H9 (cell line): ENCODE data around the gene GLYATL2. TPM values are rescaled to one million over a fixed set of nuclear protein-coding genes. Genes with fewer than 3 reads are reported as not detected.

Source experiments
- DNase-seq: peaks from one replicate; pipeline ENCODE4 v3.0.0-alpha.2; 2017
- H2AFZ ChIP-seq: one replicate; pipeline ENCODE4 v1.6.1; 2013; ENCODE audit warnings: mild to moderate bottlenecking, low read length, control low read depth, moderate library complexity
- H2AK5ac ChIP-seq: 2 replicates; pipeline ENCODE4 v1.6.1; 2013; ENCODE audit warnings: low read length, control low read depth, mixed read lengths; ENCODE audit not compliant: insufficient read length
- H2BK120ac ChIP-seq: one replicate; pipeline ENCODE4 v1.6.1; 2013; ENCODE audit warnings: low read depth, mild to moderate bottlenecking, low read length, control low read depth, inconsistent platforms; ENCODE audit not compliant: poor library complexity, severe bottlenecking
- H2BK12ac ChIP-seq: 2 replicates; pipeline ENCODE4 v1.6.1; 2013; ENCODE audit warnings: low read length, control low read depth, mixed read lengths, low read depth; ENCODE audit not compliant: insufficient read length
- H2BK15ac ChIP-seq: 2 replicates; pipeline ENCODE4 v1.6.1; 2013; ENCODE audit warnings: low read depth, low read length, control low read depth
- H2BK20ac ChIP-seq: one replicate; pipeline ENCODE4 v1.6.1; 2013; ENCODE audit warnings: low read depth, mild to moderate bottlenecking, low read length, control low read depth, inconsistent platforms; ENCODE audit not compliant: poor library complexity, severe bottlenecking
- H2BK5ac ChIP-seq: 2 replicates; pipeline ENCODE4 v1.6.1; 2013; ENCODE audit warnings: low read length, control low read depth, mixed read lengths; ENCODE audit not compliant: insufficient read length
- H3K14ac ChIP-seq: 2 replicates; pipeline ENCODE4 v1.6.1; 2013; ENCODE audit warnings: low read length, control low read depth; ENCODE audit not compliant: insufficient read depth
- H3K18ac ChIP-seq: 2 replicates; pipeline ENCODE4 v1.6.1; 2013; ENCODE audit warnings: low read depth, mild to moderate bottlenecking, mixed read lengths, low read length, control low read depth; ENCODE audit not compliant: insufficient read length
- H3K23ac ChIP-seq: 2 replicates; pipeline ENCODE4 v1.6.1; 2013; ENCODE audit warnings: low read length, control low read depth, mixed read lengths, low read depth; ENCODE audit not compliant: insufficient read length
- H3K23me2 ChIP-seq: 2 replicates; pipeline ENCODE4 v1.6.1; 2013; ENCODE audit warnings: low read depth, mild to moderate bottlenecking, mixed read lengths, low read length, control low read depth; ENCODE audit not compliant: insufficient read length, poor library complexity, severe bottlenecking
- H3K27ac ChIP-seq: 2 replicates; pipeline ENCODE4 v1.5.1; 2013; ENCODE audit warnings: low read length, control low read depth, mixed read lengths, low read depth; ENCODE audit not compliant: insufficient read length
- H3K27me3 ChIP-seq: 2 replicates; pipeline ENCODE4 v1.6.1; 2013; ENCODE audit warnings: low read length, control low read depth, inconsistent platforms; ENCODE audit not compliant: insufficient read depth
- H3K4ac ChIP-seq: 2 replicates; pipeline ENCODE4 v1.6.1; 2013; ENCODE audit warnings: low read depth, mild to moderate bottlenecking, control low read depth, inconsistent platforms, low read length, moderate library complexity
- H3K4me1 ChIP-seq: 2 replicates; pipeline ENCODE4 v1.6.1; 2013; ENCODE audit warnings: low read length, control low read depth, inconsistent platforms; ENCODE audit not compliant: insufficient read depth
- H3K4me2 ChIP-seq: 2 replicates; pipeline ENCODE4 v1.6.1; 2013; ENCODE audit warnings: low read length, control low read depth, mixed read lengths; ENCODE audit not compliant: insufficient read length, insufficient read depth
- H3K56ac ChIP-seq: 2 replicates; pipeline ENCODE4 v1.6.1; 2013; ENCODE audit warnings: low read depth, mild to moderate bottlenecking, mixed read lengths, low read length, control low read depth; ENCODE audit not compliant: insufficient read length
- H3K79me1 ChIP-seq: 2 replicates; pipeline ENCODE4 v1.6.1; 2013; ENCODE audit warnings: low read depth, mild to moderate bottlenecking, moderate library complexity, low read length, control low read depth, inconsistent platforms; ENCODE audit not compliant: insufficient read depth, poor library complexity, severe bottlenecking
- H3K79me2 ChIP-seq: 2 replicates; pipeline ENCODE4 v1.6.1; 2013; ENCODE audit warnings: low read length, control low read depth, inconsistent platforms; ENCODE audit not compliant: insufficient read depth
- H3K9ac ChIP-seq: 2 replicates; pipeline ENCODE4 v1.6.1; 2013; ENCODE audit warnings: low read length, control low read depth, mixed read lengths; ENCODE audit not compliant: insufficient read length; ENCODE audit errors: extremely low read depth
- H3K9me3 ChIP-seq: one replicate; pipeline ENCODE4 v1.6.1; 2013; ENCODE audit warnings: low read depth, low read length, inconsistent platforms; ENCODE audit not compliant: control insufficient read depth
- H3T11ph ChIP-seq: one replicate; pipeline ENCODE4 v1.6.1; 2013; ENCODE audit warnings: mild to moderate bottlenecking, low read length, control low read depth, inconsistent platforms
- H4K20me1 ChIP-seq: one replicate; pipeline ENCODE4 v1.6.1; 2013; ENCODE audit not compliant: control insufficient read depth, insufficient read length, insufficient read depth
- H4K5ac ChIP-seq: 2 replicates; pipeline ENCODE4 v1.6.1; 2013; ENCODE audit warnings: low read depth, mild to moderate bottlenecking, mixed read lengths, low read length, control low read depth; ENCODE audit not compliant: insufficient read length
- H4K8ac ChIP-seq: replicated peaks from 2 replicates; pipeline ENCODE4 v1.6.1; 2013; ENCODE audit warnings: low read length, control low read depth, mixed read lengths, low read depth; ENCODE audit not compliant: insufficient read length
- H4K91ac ChIP-seq: 2 replicates; pipeline ENCODE4 v1.6.1; 2013; ENCODE audit warnings: low read depth, mild to moderate bottlenecking, moderate library complexity, mixed read lengths, low read length, control low read depth; ENCODE audit not compliant: insufficient read length
- H3K27ac Mint-ChIP-seq, 3 experiments: 2 replicates in 2 of 3; 3 replicates in 1 of 3; pipeline ENCODE4 v1.8.0; 2020 to 2021; ENCODE audit warnings: mixed read lengths in 3 of 3, mild to moderate bottlenecking in 1 of 3, moderate library complexity in 1 of 3
- H3K27me3 Mint-ChIP-seq: 2 replicates; pipeline ENCODE4 v1.8.0; 2021; ENCODE audit warnings: low read depth, mild to moderate bottlenecking, moderate library complexity, mixed read lengths
- H3K36me3 Mint-ChIP-seq, 3 experiments: 2 replicates in 2 of 3; 3 replicates in 1 of 3; pipeline ENCODE4 v1.8.0; 2020 to 2021; ENCODE audit warnings: low read depth in 3 of 3, mixed read lengths in 3 of 3; ENCODE audit not compliant: insufficient read depth in 1 of 3
- H3K4me1 Mint-ChIP-seq, 2 experiments: 2 replicates each; pipeline ENCODE4 v1.8.0; 2020; ENCODE audit warnings: mixed read lengths in 2 of 2
- H3K4me3 Mint-ChIP-seq, 2 experiments: 2 replicates in 1 of 2; 3 replicates in 1 of 2; pipeline ENCODE4 v1.8.0; 2020 to 2021; ENCODE audit warnings: mild to moderate bottlenecking in 2 of 2, mixed read lengths in 2 of 2, moderate library complexity in 1 of 2
- H3K9me3 Mint-ChIP-seq, 2 experiments: 2 replicates in 1 of 2; 3 replicates in 1 of 2; pipeline ENCODE4 v1.8.0; 2020; ENCODE audit warnings: mild to moderate bottlenecking in 2 of 2, mixed read lengths in 2 of 2, moderate library complexity in 1 of 2
- total RNA-seq: library from RNA; stranded (reverse); gene quantifications from 2 replicates; pipeline ENCODE4 v1.2.1, GENCODE V29; 2021
- TF ChIP-seq, protein P1 (sequence below): fragments of 200-600 bp; sonication (generic); conservative IDR thresholded peaks from 3 replicates; pipeline ENCODE4 v1.8.0; 2021; ENCODE audit warnings: antibody characterized with exemption, mild to moderate bottlenecking

The GLYATL2 gene
- total RNA-seq, 1 experiment from 2014 or later = not detected

- no peak overlapping the region for H3K18ac ChIP-seq
- H4K5ac ChIP-seq = no peak overlapping the region
- no peak overlapping the region for H2BK5ac ChIP-seq
- TF ChIP-seq, protein P1, sequence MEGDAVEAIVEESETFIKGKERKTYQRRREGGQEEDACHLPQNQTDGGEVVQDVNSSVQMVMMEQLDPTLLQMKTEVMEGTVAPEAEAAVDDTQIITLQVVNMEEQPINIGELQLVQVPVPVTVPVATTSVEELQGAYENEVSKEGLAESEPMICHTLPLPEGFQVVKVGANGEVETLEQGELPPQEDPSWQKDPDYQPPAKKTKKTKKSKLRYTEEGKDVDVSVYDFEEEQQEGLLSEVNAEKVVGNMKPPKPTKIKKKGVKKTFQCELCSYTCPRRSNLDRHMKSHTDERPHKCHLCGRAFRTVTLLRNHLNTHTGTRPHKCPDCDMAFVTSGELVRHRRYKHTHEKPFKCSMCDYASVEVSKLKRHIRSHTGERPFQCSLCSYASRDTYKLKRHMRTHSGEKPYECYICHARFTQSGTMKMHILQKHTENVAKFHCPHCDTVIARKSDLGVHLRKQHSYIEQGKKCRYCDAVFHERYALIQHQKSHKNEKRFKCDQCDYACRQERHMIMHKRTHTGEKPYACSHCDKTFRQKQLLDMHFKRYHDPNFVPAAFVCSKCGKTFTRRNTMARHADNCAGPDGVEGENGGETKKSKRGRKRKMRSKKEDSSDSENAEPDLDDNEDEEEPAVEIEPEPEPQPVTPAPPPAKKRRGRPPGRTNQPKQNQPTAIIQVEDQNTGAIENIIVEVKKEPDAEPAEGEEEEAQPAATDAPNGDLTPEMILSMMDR = no peak
- no peaks in the 10 kb centered on the region for H3K9me3 ChIP-seq
- no peak overlapping the region for H3K4ac ChIP-seq
- H2BK120ac ChIP-seq = no peak overlapping the region
- H3K9ac ChIP-seq = no peak overlapping the region
- no peaks in the 10 kb centered on the region for H4K20me1 ChIP-seq
- H2AK5ac ChIP-seq = no peak overlapping the region
- H2BK12ac ChIP-seq = no peak overlapping the region
- H4K8ac ChIP-seq = no peak overlapping the region
- no peak overlapping the region for H2AFZ ChIP-seq
- Mint-ChIP-seq H3K27me3 (no peaks in the 10 kb centered on the region; the same call in 1 of the 2 replicates), H3K27ac (no peak overlapping the region), H3K4me3 (no peak overlapping the region), H3K4me1 (peaks cover 3 to 4% of the 10 kb centered on the region in 2 experiments), H3K9me3 (peaks cover 17 to 52% of the 10 kb centered on the region in 2 experiments), H3K36me3 (peaks cover 21 to 24% (median 21%) of the 10 kb centered on the region in 3 experiments; a peak in 6 of 7 replicates)
- H3K27me3 ChIP-seq = no peaks in the 10 kb centered on the region
- H2BK20ac ChIP-seq = no peak overlapping the region
- no peak overlapping the region for H3K27ac ChIP-seq
- no peaks in the 10 kb centered on the region for H3K79me1 ChIP-seq
- no peak overlapping the region for H3K14ac ChIP-seq
- H2BK15ac ChIP-seq = no peak overlapping the region
- DNase-seq = no peak
- H3K79me2 ChIP-seq = no peaks in the 10 kb centered on the region
- no peak overlapping the region for H3K23ac ChIP-seq
- no peaks in the 10 kb centered on the region for H3K4me1 ChIP-seq
- H3K56ac ChIP-seq = no peak overlapping the region
- no peak overlapping the region for H4K91ac ChIP-seq
- H3T11ph ChIP-seq = no peak overlapping the region
- H3K23me2 ChIP-seq = no peaks in the 10 kb centered on the region
- no peak overlapping the region for H3K4me2 ChIP-seq
Observed at GRCh38 chr11:58888579-58888978, 44.1 kb upstream of the GLYATL2 start.
